ENCODE data around the gene TBC1D4. TPM values are rescaled to one million over a fixed set of nuclear protein-coding genes. Genes with fewer than 3 reads are reported as not detected.
A peak's percentile ranks its signal among the peaks of the same experiment; 100 is the strongest.

The TBC1D4 gene
- total and polyA plus RNA-seq, 10 of the 15 experiments (the other 5 are each of a cell fraction or from before 2014, with no cell fraction given): 11.0 to 38.6 (median 25.5) TPM

DNA sequence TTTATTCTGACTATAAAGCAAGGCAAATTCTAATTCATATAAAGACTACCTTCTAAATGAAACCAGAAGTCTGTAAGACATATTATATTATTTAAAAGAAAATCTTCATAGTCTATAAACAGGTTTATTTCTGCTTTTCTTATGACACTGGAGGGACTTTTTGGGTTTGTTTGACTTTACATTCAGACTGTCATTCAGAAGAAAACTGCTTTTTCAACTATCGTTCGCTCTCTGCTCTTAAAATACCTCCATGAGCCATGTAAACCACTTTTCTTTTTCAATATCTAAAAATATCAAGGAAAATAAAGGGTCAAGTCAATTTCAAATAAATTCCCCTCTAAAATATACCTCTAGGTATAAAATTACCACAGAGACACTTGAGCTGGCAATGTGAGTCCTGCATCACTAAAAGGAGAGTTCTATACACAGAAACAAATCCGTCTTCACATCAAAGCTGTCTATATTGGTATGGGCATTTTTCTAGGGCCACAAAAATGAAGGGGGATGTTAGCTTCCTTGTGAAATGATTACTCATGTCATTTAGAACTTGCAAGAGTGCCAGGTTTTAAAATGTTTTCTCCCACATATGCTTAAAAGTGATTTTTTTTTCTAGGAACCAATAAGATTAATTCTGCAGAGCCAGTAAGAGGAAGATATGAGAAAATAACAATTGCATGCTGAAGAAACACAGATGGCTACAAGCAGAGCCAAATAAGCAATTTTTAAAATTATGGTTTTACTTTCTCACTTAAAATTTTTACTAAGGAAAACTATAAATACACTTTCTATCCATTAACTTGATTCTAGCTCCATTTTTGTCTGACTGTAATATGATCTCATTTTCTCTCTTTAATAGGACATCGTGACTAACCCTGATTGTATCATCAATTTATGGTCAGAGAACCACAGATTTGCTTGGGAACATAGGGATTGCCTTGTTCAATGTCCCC lies 181.8 kb downstream of the TBC1D4 start (continued):
- TF ChIP-seq, protein P1, sequence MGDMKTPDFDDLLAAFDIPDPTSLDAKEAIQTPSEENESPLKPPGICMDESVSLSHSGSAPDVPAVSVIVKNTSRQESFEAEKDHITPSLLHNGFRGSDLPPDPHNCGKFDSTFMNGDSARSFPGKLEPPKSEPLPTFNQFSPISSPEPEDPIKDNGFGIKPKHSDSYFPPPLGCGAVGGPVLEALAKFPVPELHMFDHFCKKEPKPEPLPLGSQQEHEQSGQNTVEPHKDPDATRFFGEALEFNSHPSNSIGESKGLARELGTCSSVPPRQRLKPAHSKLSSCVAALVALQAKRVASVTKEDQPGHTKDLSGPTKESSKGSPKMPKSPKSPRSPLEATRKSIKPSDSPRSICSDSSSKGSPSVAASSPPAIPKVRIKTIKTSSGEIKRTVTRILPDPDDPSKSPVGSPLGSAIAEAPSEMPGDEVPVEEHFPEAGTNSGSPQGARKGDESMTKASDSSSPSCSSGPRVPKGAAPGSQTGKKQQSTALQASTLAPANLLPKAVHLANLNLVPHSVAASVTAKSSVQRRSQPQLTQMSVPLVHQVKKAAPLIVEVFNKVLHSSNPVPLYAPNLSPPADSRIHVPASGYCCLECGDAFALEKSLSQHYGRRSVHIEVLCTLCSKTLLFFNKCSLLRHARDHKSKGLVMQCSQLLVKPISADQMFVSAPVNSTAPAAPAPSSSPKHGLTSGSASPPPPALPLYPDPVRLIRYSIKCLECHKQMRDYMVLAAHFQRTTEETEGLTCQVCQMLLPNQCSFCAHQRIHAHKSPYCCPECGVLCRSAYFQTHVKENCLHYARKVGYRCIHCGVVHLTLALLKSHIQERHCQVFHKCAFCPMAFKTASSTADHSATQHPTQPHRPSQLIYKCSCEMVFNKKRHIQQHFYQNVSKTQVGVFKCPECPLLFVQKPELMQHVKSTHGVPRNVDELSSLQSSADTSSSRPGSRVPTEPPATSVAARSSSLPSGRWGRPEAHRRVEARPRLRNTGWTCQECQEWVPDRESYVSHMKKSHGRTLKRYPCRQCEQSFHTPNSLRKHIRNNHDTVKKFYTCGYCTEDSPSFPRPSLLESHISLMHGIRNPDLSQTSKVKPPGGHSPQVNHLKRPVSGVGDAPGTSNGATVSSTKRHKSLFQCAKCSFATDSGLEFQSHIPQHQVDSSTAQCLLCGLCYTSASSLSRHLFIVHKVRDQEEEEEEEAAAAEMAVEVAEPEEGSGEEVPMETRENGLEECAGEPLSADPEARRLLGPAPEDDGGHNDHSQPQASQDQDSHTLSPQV (IDR thresholded peaks at IDR 0.05): no peak
- TF ChIP-seq GABPA (IDR thresholded peaks at IDR 0.05; ENCODE audit: low read depth) (no peak; the same call in 1 of the 2 replicates), ZNF207 (IDR thresholded peaks at IDR 0.05; ENCODE audit: borderline replicate concordance) (no peak), HCFC1 (IDR thresholded peaks at IDR 0.05; ENCODE audit: low read length) (no peak), ZNF217 (IDR thresholded peaks at IDR 0.05) (no peak), HDAC6 (IDR thresholded peaks at IDR 0.05; ENCODE audit: unreplicated experiment) (no peak), BACH1 (IDR thresholded peaks at IDR 0.05; ENCODE audit: borderline replicate concordance) (no peak), IKZF2 (IDR thresholded peaks at IDR 0.05) (peak; percentile 14 to 34; a peak in 3 of 4 replicates)
- TF ChIP-seq, protein P2, sequence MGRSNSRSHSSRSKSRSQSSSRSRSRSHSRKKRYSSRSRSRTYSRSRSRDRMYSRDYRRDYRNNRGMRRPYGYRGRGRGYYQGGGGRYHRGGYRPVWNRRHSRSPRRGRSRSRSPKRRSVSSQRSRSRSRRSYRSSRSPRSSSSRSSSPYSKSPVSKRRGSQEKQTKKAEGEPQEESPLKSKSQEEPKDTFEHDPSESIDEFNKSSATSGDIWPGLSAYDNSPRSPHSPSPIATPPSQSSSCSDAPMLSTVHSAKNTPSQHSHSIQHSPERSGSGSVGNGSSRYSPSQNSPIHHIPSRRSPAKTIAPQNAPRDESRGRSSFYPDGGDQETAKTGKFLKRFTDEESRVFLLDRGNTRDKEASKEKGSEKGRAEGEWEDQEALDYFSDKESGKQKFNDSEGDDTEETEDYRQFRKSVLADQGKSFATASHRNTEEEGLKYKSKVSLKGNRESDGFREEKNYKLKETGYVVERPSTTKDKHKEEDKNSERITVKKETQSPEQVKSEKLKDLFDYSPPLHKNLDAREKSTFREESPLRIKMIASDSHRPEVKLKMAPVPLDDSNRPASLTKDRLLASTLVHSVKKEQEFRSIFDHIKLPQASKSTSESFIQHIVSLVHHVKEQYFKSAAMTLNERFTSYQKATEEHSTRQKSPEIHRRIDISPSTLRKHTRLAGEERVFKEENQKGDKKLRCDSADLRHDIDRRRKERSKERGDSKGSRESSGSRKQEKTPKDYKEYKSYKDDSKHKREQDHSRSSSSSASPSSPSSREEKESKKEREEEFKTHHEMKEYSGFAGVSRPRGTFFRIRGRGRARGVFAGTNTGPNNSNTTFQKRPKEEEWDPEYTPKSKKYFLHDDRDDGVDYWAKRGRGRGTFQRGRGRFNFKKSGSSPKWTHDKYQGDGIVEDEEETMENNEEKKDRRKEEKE (IDR thresholded peaks at IDR 0.05): no peak
- TF ChIP-seq, protein P3, sequence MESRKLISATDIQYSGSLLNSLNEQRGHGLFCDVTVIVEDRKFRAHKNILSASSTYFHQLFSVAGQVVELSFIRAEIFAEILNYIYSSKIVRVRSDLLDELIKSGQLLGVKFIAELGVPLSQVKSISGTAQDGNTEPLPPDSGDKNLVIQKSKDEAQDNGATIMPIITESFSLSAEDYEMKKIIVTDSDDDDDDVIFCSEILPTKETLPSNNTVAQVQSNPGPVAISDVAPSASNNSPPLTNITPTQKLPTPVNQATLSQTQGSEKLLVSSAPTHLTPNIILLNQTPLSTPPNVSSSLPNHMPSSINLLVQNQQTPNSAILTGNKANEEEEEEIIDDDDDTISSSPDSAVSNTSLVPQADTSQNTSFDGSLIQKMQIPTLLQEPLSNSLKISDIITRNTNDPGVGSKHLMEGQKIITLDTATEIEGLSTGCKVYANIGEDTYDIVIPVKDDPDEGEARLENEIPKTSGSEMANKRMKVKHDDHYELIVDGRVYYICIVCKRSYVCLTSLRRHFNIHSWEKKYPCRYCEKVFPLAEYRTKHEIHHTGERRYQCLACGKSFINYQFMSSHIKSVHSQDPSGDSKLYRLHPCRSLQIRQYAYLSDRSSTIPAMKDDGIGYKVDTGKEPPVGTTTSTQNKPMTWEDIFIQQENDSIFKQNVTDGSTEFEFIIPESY (IDR thresholded peaks at IDR 0.05): no peak
- TF ChIP-seq, protein P4, sequence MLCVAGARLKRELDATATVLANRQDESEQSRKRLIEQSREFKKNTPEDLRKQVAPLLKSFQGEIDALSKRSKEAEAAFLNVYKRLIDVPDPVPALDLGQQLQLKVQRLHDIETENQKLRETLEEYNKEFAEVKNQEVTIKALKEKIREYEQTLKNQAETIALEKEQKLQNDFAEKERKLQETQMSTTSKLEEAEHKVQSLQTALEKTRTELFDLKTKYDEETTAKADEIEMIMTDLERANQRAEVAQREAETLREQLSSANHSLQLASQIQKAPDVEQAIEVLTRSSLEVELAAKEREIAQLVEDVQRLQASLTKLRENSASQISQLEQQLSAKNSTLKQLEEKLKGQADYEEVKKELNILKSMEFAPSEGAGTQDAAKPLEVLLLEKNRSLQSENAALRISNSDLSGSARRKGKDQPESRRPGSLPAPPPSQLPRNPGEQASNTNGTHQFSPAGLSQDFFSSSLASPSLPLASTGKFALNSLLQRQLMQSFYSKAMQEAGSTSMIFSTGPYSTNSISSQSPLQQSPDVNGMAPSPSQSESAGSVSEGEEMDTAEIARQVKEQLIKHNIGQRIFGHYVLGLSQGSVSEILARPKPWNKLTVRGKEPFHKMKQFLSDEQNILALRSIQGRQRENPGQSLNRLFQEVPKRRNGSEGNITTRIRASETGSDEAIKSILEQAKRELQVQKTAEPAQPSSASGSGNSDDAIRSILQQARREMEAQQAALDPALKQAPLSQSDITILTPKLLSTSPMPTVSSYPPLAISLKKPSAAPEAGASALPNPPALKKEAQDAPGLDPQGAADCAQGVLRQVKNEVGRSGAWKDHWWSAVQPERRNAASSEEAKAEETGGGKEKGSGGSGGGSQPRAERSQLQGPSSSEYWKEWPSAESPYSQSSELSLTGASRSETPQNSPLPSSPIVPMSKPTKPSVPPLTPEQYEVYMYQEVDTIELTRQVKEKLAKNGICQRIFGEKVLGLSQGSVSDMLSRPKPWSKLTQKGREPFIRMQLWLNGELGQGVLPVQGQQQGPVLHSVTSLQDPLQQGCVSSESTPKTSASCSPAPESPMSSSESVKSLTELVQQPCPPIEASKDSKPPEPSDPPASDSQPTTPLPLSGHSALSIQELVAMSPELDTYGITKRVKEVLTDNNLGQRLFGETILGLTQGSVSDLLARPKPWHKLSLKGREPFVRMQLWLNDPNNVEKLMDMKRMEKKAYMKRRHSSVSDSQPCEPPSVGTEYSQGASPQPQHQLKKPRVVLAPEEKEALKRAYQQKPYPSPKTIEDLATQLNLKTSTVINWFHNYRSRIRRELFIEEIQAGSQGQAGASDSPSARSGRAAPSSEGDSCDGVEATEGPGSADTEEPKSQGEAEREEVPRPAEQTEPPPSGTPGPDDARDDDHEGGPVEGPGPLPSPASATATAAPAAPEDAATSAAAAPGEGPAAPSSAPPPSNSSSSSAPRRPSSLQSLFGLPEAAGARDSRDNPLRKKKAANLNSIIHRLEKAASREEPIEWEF (IDR thresholded peaks at IDR 0.05; ENCODE audit: insufficient replicate concordance, low read depth, low read length): no peak

Measured in GM12878 (cell line).